T1000 (cell line): ENCODE data around the gene OLIG2.

Experiments used
- DNase-seq: peaks from one replicate; lab custom pipeline; 2025; ENCODE audit warnings: mixed read lengths; lab: John Stamatoyannopoulos, UW

OLIG2 gene

GRCh38 chr21:33025489-33026442 is at the start of gene OLIG2:
OLIG2 (plus strand) TSS chr21:33025935; CDS start chr21:33026863, 928 bp downstream.
- no peak for DNase-seq

DNA sequence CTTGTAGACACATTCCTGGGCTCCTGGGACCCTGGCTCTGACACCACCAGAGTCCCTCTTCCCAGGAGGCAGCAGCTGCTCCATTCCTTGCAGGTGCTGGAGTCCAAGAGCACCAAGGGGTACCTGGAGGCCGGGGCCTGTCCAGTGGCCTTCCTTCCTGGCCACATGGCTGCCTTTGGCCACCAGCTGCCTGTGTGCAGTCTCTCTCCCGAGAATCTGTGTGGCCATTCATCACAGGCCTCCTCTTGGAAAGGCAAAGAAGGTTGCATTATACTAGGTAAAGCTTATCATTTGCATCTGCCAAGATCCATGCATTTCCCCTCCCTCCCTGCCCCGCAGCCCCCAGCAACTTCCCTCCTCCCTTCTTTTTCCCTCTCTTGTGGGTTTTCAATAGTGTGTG is 48.9 kb upstream of the OLIG2 start:
- DNase-seq, result no peak

DNA sequence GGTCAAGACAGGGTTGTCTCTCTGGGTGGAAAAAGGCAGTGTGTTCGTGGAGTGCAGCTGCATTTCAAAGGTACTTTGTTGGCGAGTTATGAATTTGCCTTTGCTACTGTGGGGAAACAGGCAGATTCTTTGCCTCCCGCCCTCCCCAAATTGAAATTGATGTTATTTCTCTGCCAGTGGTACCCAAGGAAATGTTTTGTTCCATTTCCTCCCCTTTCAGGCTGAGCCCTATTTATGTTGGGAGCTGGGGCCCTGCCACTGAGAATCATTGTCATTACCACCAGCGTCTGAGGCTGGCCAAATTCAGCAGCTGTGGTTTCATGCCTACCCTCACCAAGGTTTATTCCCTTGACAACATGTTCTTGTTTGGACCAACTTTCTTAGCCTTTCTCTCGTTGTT is 48.5 kb upstream of the OLIG2 start:
- DNase-seq, result no peak

DNA sequence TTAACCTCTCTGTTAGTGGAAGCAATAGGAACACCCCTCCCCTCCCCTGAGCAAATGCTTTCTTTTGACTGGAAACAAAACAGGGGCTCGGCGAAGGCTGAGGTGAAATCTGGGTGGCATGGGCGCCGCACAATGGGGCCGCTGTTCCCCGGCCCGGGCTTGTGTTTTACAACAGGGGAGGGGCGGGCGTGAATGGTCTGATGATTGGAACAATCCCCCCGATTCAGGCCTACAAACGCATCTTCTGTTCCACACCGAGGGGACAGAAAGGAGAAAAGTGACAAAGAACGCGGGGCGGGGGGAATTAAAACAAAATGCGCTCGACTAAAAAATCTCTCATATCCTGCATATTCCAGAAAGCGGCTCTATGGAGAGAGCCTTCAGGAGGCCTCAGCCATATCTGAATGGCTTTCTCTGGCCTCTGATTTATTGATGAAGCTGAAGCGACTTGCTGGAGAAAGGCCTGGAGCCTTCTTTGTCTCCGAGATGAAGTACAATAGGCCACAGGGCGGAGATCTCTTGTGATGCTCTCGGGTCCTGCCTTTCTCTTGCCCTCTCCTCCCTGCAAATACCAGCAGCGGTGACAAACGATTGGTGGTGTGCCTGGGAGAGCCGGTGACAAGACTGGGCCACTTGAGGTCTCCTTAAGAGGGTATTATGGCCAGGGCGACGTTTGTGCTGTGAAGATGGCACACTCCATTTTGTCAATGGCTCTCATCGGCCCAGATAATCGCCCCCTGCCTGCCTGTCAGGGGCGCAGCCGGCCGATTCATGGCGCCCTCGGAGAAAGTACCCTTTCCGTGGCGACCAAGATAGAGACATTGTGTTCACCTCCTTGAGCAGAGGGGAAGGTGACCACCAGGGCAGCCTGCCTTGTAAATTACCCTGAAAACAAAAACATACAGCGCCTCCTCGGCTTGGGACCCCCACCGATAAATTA is 47.1 kb upstream of the OLIG2 start:
- no peak for DNase-seq

DNA sequence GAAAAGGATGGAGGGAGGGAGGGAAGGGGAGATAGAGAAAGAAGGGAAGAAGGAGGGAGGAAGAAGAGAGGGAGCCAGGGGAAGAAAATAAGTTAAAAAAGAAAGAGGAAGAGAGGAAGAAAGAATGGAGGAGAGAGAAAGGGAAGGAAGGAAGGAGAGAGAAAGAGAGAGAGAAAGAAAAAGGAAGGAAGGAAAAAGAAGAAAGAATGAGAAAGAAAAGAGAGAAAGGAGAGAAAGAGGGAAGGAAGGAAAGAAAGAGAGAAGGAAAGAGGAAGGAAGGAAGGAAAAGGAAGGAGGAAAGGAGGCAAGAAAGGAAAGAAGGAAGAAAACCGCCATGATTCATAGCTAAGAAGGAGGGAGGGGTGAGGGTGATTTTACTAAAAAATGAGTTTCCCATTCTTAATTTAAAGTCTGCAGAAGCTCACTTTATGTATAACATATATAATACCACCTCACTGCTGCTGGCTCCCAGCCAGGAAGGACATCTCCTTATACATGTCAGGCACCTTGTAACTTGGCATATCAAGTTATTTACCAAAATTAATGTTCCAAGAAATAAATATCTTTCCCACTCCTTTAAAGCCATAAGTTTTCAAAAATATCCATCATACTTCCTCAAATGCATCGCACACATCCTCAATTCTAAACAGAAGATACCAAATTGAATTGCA is 46.0 kb upstream of the OLIG2 start:
- DNase-seq, result no peak

- no peak for DNase-seq
Observed at GRCh38 chr21:32981096-32981495, 44.6 kb upstream of the OLIG2 start.

DNA sequence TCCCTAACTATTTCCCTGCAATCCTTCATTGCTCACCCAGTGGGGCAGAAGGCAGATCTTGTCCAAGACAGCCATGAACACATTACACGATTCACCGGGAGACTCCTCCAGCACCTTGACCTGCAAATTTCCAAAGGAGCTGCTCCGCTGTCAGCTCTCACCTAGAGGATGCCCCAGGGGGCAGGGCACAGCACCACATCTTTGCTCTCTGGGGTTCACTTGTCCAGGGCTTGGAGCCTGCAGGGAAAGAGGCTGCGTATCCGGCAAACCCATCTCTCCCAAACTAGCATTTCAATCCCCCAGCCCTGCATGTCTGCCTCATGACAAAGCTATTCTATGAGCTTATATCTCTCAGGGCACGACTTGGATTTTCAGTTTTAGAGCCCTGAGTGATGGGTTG is 35.1 kb upstream of the OLIG2 start:
- DNase-seq, result no peak

DNA sequence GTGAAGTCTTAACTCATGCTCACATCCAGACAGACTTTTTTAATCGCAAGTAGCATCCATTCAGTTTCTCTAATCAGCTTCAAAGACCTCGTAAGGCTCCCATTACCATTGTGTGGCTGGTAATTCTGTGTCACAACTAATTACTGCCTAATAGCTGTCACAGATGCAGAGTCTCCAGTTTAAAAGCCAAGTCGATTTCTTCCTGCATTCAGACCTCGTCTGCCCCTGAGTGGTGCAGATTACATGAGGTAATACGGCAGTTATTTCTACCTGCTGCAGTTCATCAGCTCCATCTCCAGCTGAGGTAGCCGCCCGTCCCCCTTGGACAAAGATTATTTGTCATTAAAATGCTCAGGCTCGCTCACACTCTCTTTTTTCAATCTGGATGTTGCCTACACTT is 34.4 kb upstream of the OLIG2 start:
- no peak for DNase-seq

DNA sequence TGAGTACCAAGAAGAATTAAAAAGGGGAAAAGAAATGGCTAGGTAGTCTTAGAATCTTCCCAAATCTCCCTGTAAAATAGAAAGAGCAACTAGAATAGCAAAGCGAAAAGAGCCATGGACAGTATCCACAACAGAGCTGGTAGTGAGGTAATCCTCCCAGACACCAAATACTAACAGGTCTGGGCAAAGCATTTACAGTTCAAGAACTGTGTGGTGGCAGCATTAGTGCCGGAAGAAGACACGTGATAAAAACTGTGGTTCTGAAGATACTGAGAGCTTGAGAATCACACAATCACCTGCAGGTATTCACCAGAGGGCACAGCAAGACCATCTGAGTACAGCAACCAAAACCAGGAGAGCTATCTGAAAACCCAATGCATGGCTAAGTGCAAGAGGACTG is 31.8 kb upstream of the OLIG2 start:
- no peak for DNase-seq

DNA sequence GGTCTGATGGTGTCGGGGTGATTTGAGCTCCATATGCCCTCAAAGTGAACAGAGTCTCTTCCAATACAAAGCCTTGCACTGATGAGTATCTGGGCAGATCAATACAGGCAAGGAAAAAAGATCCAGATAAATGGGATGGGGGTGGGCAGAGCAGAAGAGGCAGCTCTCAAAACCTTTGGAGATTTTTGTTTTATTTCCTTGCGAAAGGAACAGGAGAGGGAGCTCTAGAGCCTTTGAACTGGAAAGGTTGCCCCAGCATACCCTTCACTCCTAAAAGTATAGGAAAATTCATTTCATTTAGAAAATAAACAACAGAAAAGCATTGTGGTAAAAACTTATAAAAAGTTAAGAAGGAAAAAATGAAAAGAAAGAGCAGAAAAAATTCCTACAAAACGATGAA is 31.4 kb upstream of the OLIG2 start:
- no peak for DNase-seq

- DNase-seq, result no peak
Observed at GRCh38 chr21:33007747-33008146, 18.0 kb upstream of the OLIG2 start.

- DNase-seq, result no peak
Observed at GRCh38 chr21:33008333-33009051, 17.2 kb upstream of the OLIG2 start.

DNA sequence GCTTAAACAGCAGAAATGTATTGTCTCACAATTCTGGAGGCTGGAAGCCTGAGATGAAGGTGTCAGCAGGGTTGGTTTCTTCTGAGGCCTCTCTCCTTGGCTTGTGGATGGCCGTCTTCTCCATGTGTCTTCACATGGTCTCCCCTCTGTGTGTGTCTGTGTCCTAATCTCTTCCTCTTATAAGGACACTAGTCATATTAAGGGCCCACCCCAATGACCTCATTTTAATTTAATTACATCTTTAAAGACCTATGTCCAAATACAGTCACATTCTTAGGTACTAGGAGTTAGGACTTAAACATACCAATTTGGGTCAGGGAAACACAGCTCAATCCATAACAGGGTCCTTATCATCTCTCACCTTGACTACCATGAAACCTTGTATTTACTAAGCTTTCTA is 14.8 kb upstream of the OLIG2 start:
- DNase-seq, result no peak

DNA sequence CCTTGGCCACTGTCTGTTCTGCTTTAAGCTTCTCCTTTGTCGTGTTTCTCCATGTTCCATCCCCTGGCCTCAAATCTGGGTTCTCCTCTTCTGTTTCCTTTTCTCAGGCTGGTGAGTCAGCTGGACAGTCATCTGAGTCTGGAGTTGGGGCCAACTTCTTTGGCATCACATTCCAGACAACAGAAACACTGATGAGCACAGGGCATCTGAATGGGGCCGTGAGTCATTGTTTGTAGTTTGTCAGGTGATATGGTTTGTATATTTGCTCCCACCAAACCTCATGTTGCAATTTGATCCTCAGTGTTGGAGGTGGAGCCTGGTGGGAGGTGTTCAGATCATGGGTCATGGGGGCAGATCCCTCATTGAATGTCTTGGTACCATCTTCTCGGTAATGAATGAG is 14.3 kb upstream of the OLIG2 start:
- peak; percentile 31 for DNase-seq

DNA sequence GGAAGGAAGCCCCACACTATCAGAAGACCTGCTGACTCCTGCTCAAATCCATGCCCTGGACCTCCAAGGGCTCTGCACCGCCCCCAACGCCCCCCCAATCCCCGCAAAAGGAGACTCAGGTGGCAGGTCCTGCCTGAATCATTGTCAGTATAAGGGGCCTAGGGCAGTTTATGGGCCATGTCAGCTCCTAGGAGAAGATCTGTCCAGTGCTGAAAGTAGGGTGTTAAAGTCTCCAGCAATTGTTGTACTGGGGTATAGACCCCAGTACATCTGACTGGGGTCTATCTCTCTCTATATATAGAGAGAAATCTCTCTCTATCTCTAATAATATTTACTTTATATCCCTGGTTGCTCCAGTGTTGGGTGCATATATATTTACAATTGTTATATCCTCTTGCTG is 12.1 kb upstream of the OLIG2 start:
- DNase-seq, result no peak

- DNase-seq, result no peak
Observed at GRCh38 chr21:33014331-33014730, 11.4 kb upstream of the OLIG2 start.

DNA sequence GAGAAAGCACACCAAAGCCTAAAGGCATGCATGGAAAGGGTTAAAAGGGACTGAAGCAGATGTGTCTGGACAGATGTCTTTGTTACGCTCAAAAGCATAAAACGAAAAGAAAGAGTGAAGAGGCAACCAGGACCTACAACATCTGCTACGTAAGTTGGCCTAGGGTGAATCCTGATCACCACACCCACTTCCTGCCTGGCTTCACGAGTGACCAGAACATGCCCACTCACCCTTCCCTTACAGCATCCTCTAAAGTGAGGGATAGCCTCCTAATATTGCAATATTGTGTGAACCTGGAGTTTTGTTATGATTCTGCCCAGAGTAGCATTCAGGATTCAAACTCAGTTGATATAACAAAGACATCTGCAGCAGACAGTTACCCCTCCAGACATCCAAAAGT is 10.6 kb upstream of the OLIG2 start:
- no peak for DNase-seq

- no peak for DNase-seq
Observed at GRCh38 chr21:33015756-33016155, 10.0 kb upstream of the OLIG2 start.

- no peak for DNase-seq
Observed at GRCh38 chr21:33018707-33019465, 6.8 kb upstream of the OLIG2 start.

GRCh38 chr21:33019516-33019884 is 6.2 kb upstream of the OLIG2 start:
- no peak for DNase-seq
